WTC11 (cell line): ENCODE measurements around the gene TTN.

Experiments
- ATF1 ChIP-seq: sonication (generic); formaldehyde crosslinking; IDR thresholded peaks from 2 replicates; pipeline ENCODE4 v1.8.1; 2023; ENCODE audit warnings: mild to moderate bottlenecking, moderate library complexity, missing genetic modification reagents
- CREB1 ChIP-seq: sonication (generic); formaldehyde crosslinking; IDR thresholded peaks from 2 replicates; pipeline ENCODE4 v1.8.0; 2023; ENCODE audit warnings: mild to moderate bottlenecking, missing genetic modification reagents
- ELF4 ChIP-seq: sonication (generic); formaldehyde crosslinking; IDR thresholded peaks from 2 replicates; pipeline ENCODE4 v1.8.1; 2022; ENCODE audit warnings: low read depth, mild to moderate bottlenecking, moderate library complexity, missing genetic modification reagents
- EMX1 ChIP-seq: fragments of 250-450 bp; sonication (Bioruptor Pico); IDR thresholded peaks from 2 replicates; pipeline ENCODE4 v1.8.0; 2021; ENCODE audit warnings: mild to moderate bottlenecking
- ETV6 ChIP-seq: sonication (generic); formaldehyde crosslinking; IDR thresholded peaks from 2 replicates; pipeline ENCODE4 v1.8.1; 2022; ENCODE audit warnings: mild to moderate bottlenecking, missing genetic modification reagents
- MXD4 ChIP-seq: fragments of 250-450 bp; sonication (Bioruptor Pico); IDR thresholded peaks from 2 replicates; pipeline ENCODE4 v1.8.0; 2021; ENCODE audit warnings: mild to moderate bottlenecking, moderate library complexity, borderline replicate concordance
- TP53 ChIP-seq: sonication (generic); formaldehyde crosslinking; IDR thresholded peaks from 2 replicates; pipeline ENCODE4 v1.8.1; 2023; ENCODE audit warnings: mild to moderate bottlenecking, missing genetic modification reagents
- ZBTB21 ChIP-seq: sonication (generic); formaldehyde crosslinking; IDR thresholded peaks from 2 replicates; pipeline ENCODE4 v1.8.1; 2023; ENCODE audit warnings: mild to moderate bottlenecking, missing genetic modification reagents, borderline replicate concordance
- ZNF121 ChIP-seq: sonication (generic); formaldehyde crosslinking; IDR thresholded peaks from 2 replicates; pipeline ENCODE4 v1.8.0; 2023; ENCODE audit warnings: missing genetic modification reagents
- TF ChIP-seq, protein P1 (sequence below): fragments of 200-600 bp; IDR thresholded peaks from 2 replicates; pipeline ENCODE4 v1.8.0; 2022; ENCODE audit warnings: antibody characterized with exemption
- TF ChIP-seq, protein P2 (sequence below): sonication (generic); formaldehyde crosslinking; conservative IDR thresholded peaks from 2 replicates; pipeline ENCODE4 v1.8.1; 2022; ENCODE audit warnings: mild to moderate bottlenecking, missing genetic modification reagents
- TF ChIP-seq, protein P3 (sequence below): sonication (generic); formaldehyde crosslinking; IDR thresholded peaks from 2 replicates; pipeline ENCODE4 v1.8.0; 2022; ENCODE audit warnings: mild to moderate bottlenecking, missing genetic modification reagents
- TF ChIP-seq, protein P4 (sequence below): sonication (generic); formaldehyde crosslinking; IDR thresholded peaks from 2 replicates; pipeline ENCODE4 v1.8.0; 2023; ENCODE audit warnings: missing genetic modification reagents
- TF ChIP-seq, protein P5 (sequence below): sonication (generic); formaldehyde crosslinking; IDR thresholded peaks from 2 replicates; pipeline ENCODE4 v1.8.0; 2022; ENCODE audit warnings: mild to moderate bottlenecking, missing genetic modification reagents

DNA sequence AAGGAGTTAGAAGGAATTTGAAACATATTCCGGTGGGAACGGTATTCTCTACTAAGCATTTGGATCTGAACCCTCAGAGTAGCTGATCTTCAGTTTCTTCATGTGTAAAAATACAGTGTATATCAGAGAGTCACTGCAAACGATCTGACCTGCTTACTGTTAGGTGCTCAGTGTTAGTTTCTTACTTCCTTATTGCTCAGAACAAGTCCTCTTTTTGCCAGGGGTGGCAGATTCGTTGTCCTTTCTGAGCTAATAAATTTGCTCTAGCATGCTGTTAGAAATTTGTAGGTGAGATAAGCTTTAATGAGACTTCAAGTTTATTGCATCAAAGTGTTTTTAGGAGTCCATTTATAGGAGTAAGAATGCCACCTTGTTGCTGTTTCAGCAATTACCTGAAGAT, 311.2 kb downstream of the TTN start:
- TF ChIP-seq, protein P1, sequence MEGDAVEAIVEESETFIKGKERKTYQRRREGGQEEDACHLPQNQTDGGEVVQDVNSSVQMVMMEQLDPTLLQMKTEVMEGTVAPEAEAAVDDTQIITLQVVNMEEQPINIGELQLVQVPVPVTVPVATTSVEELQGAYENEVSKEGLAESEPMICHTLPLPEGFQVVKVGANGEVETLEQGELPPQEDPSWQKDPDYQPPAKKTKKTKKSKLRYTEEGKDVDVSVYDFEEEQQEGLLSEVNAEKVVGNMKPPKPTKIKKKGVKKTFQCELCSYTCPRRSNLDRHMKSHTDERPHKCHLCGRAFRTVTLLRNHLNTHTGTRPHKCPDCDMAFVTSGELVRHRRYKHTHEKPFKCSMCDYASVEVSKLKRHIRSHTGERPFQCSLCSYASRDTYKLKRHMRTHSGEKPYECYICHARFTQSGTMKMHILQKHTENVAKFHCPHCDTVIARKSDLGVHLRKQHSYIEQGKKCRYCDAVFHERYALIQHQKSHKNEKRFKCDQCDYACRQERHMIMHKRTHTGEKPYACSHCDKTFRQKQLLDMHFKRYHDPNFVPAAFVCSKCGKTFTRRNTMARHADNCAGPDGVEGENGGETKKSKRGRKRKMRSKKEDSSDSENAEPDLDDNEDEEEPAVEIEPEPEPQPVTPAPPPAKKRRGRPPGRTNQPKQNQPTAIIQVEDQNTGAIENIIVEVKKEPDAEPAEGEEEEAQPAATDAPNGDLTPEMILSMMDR = no peak
- TF ChIP-seq, protein P2, sequence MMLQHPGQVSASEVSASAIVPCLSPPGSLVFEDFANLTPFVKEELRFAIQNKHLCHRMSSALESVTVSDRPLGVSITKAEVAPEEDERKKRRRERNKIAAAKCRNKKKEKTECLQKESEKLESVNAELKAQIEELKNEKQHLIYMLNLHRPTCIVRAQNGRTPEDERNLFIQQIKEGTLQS (CRISPR knock-in tag) = no peak
- TF ChIP-seq ZBTB21 (CRISPR knock-in tag) (no peak), ELF4 (no peak), TP53 (CRISPR knock-in tag) (no peak), EMX1 (CRISPR knock-in tag) (no peak), CREB1 (CRISPR knock-in tag) (no peak), ZNF121 (no peak), ATF1 (CRISPR knock-in tag) (no peak), ETV6 (CRISPR knock-in tag) (no peak), MXD4 (CRISPR knock-in tag) (no peak)
- TF ChIP-seq, protein P3, sequence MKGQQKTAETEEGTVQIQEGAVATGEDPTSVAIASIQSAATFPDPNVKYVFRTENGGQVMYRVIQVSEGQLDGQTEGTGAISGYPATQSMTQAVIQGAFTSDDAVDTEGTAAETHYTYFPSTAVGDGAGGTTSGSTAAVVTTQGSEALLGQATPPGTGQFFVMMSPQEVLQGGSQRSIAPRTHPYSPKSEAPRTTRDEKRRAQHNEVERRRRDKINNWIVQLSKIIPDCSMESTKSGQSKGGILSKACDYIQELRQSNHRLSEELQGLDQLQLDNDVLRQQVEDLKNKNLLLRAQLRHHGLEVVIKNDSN (CRISPR knock-in tag) = no peak
- TF ChIP-seq, protein P4, sequence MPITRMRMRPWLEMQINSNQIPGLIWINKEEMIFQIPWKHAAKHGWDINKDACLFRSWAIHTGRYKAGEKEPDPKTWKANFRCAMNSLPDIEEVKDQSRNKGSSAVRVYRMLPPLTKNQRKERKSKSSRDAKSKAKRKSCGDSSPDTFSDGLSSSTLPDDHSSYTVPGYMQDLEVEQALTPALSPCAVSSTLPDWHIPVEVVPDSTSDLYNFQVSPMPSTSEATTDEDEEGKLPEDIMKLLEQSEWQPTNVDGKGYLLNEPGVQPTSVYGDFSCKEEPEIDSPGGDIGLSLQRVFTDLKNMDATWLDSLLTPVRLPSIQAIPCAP (CRISPR knock-in tag) = no peak
- TF ChIP-seq, protein P5, sequence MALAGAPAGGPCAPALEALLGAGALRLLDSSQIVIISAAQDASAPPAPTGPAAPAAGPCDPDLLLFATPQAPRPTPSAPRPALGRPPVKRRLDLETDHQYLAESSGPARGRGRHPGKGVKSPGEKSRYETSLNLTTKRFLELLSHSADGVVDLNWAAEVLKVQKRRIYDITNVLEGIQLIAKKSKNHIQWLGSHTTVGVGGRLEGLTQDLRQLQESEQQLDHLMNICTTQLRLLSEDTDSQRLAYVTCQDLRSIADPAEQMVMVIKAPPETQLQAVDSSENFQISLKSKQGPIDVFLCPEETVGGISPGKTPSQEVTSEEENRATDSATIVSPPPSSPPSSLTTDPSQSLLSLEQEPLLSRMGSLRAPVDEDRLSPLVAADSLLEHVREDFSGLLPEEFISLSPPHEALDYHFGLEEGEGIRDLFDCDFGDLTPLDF (CRISPR knock-in tag) = no peak
